GM19438 (cell line): ENCODE data around the gene TMEM131L.

ENCODE experiments used
- ATAC-seq: cut with Tn5 transposase; IDR thresholded peaks from one replicate; pipeline ENCODE4 v1.9.1; 2021; ENCODE audit warnings: low read depth; ENCODE audit not compliant: unreplicated experiment

The TMEM131L gene

GRCh38 chr4:153520801-153521329 lies 54.7 kb downstream of the TMEM131L start:
- ATAC-seq = peak; percentile 41

GRCh38 chr4:153521478-153521877 lies 55.3 kb downstream of the TMEM131L start:
- ATAC-seq = no peak

GRCh38 chr4:153521999-153522801 lies 56.0 kb downstream of the TMEM131L start:
- ATAC-seq = peak; percentile 33

- ATAC-seq = no peak
Observed at GRCh38 chr4:153522802-153523094, 56.6 kb downstream of the TMEM131L start.

GRCh38 chr4:153523164-153523796 lies 57.1 kb downstream of the TMEM131L start:
- no peak for ATAC-seq

GRCh38 chr4:153523941-153524386 lies 57.8 kb downstream of the TMEM131L start:
- ATAC-seq = no peak

- no peak for ATAC-seq
Observed at GRCh38 chr4:153524682-153525081, 58.5 kb downstream of the TMEM131L start.

- ATAC-seq = no peak
Observed at GRCh38 chr4:153527690-153528089, 61.5 kb downstream of the TMEM131L start.

DNA sequence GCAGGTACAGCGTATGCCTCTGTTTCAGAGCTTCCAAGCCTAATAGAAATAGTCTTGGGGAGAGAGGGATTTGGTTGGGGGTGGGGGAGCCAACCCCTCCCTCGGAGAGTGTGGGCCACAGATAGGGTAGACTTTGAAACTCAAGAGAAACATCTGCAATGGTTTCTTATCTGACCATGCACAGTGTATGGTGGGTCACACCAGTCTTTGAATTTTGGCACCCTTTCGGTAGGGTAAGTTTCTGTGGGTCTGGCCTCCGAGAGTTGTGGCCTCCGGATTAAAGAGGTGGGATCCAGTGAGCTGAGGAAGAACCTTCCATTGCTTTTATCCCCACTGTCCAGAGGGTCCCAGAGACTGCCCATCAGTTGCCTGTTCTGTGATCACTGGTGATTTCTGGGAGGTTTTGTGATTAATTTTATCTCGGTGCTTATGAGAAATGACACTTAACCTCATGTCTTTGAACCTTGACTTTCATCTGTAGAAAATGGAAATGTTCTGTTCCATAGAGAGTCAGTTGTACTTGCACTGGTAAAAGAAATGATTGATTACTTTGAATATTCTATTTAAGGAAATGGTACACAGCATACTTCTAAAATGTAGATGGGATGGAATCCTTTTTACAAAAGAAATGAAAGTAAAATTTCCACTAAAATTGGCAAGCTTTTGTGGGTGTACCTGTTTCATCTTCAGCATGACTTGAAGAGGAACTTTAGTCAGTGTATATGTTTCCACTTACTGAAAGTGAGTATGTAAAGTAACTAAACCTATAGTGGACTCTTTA lies 62.7 kb downstream of the TMEM131L start:
- ATAC-seq = peak; percentile 51

GRCh38 chr4:153529646-153530045 lies 63.5 kb downstream of the TMEM131L start:
- ATAC-seq = no peak

DNA sequence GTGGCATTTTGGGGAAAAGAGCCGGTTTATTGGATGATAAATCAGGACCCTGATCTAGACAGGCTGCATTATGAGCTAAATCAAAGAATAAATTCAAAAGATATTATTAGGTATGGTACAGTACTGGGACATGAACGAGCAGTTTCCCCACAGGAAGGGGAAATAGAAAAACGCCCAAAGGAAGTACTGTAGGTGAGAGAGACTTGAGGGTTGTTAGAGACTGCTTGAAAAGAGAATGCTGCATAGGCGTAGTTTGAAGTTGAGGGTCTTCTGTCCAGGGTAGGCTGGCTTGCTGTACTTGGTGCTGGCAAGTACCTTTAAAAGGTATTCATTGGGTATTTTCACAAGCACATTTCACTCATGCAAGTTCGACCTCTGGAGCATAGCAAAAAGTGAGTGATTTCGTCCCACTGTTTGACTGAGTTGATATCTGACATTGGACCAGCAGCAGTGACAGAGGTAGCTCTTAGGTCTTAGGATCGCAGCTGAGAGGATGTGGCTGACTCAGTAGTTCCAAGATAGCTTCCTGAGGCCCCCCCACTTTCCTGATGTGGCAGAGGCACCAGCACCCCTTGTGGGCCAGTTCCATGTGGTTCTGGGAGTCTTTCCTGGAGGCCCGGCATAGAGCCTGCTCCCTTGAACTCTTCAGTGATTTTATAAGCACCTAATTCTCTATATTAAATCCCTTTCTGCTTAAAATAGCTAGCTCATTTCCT lies 64.3 kb downstream of the TMEM131L start:
- no peak for ATAC-seq

DNA sequence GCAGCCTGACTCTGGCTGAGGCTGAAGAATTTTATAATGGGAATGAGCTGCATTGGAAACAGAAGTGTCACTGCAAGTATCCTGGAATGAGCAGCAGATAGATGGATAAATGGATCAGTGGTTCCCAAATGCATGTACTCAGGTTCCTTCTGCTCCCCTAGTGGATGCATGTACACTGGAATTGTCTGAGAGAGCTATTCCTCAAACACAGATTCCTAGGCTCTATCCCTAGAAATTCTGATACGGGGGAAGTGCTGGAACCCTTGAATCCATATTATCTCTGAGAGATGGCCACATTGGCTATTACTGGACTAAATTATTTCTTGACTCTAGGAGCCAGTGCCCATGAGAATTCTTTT lies 64.8 kb downstream of the TMEM131L start:
- no peak for ATAC-seq

GRCh38 chr4:153531976-153532626 lies 65.9 kb downstream of the TMEM131L start:
- ATAC-seq = no peak

- ATAC-seq = no peak
Observed at GRCh38 chr4:153532636-153533035, 66.5 kb downstream of the TMEM131L start.

GRCh38 chr4:153533387-153533786 lies 67.2 kb downstream of the TMEM131L start:
- ATAC-seq = no peak

DNA sequence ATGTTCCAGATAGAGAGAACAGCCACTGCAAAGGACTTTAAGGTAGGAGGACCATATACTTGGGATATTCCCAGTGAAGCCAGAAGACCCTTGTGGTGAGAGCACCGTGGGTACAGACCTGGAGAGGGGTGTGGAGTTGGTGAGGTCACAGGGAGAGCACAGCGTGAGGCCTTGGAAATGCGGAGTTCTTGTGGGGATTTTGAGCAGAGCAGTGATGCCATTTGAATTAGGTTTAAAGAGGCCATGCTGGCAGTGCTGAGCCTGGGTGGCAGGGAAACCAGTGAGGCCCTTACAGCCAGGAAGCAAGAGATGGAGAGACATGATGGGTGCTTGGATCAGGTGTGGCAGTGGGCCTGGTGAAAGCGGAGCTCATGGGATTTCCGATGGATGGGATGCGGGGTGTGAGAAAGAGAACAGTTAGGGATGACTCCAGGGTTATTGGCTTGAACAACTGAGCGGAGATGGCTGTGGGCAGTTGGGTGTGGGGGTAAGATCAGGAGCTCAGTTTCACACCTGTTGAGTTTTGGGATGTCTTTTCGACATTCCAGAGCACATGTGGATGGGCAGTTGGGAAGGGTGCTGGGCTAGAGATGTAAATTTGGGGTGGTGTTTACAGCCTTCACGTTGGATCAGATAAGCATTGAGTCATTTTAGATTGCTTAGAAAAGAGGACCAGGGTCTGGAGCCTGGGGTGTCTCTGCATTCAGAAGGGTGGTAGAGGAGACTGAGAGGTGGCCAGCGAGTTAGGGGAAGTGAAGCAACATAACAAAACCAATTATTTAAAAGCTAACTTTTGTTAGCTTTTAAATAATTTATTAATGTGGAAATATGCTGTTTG lies 68.9 kb downstream of the TMEM131L start:
- ATAC-seq = no peak

GRCh38 chr4:153535772-153536513 lies 69.8 kb downstream of the TMEM131L start:
- no peak for ATAC-seq

DNA sequence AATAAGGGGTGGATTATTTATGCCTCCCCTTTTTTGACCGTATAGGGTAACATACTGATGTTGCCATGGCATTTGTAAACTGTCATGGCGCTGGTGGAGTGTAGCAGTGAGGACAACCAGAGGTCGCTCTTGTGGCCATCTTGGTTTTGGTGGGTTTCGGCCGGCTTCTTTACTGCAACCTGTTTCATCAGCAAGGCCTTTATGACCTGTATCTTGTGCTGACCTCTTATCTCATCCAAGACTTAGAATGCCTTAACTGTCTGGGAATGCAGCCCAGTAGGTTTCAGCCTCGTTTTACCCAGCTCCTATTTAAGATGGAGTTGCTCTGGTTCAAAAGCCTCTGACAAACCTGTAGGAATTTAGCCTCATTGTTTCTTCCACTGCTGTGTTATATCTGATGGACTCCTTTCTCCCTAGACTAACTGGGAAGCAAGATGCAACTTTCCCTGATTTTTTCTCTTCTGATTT lies 71.4 kb downstream of the TMEM131L start:
- ATAC-seq = no peak
